PC-9 (cell line): ENCODE data around the gene PACRG.

Experiments used
- CTCF ChIP-seq: fragments of 200-600 bp; sonication (generic); conservative IDR thresholded peaks from 2 replicates; pipeline ENCODE4 v1.6.1; 2017; ENCODE audit warnings: mixed run types, antibody characterized with exemption, mild to moderate bottlenecking, moderate library complexity
- EZH2 ChIP-seq: fragments of 200-600 bp; sonication (generic); IDR thresholded peaks from 2 replicates; pipeline ENCODE4 v1.8.0; 2017; ENCODE audit warnings: antibody characterized with exemption, low read depth

DNA sequence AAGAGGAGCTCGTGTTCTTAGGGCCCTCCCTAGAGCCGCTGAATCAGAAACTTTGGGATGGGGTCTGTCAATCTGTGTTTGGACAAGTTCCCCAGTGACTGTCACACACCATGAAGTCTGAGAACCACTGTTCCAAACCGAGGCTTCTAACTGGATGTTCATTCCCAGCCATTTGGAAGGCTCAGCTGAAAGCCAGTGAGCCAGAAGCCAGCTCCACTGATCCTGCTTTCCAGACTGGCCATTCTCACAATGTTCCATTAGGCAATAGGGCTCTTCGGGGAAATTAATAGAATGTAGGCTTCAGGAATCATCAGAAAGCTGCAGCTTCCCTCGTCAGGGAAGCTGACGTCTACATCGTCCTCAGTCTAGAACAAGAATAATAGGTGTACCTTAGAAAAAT, 595.9 kb downstream of the PACRG start:
- TF ChIP-seq CTCF (no peak), EZH2 (no peak)
